RWPE1 (cell line): ENCODE measurements around the gene LRRC51.
"Not testable (repeated sequence)": the region's sequence is repeated elsewhere in the genome, so short reads cannot be mapped to it uniquely, and the experiment has no call there.

Experiments
- CTCF ChIA-PET: fragments of 350-600 bp; sonication (Branson Sonifier 250); formaldehyde crosslinking; extraction: SDS; loops from one replicate; lab custom pipeline; 2021; lab: Yijun Ruan, JAX
- POLR2A ChIA-PET: fragments of 400-600 bp; formaldehyde crosslinking; extraction: SDS; loops from one replicate; lab custom pipeline; 2020; ENCODE audit warnings: antibody characterized with exemption; ENCODE audit not compliant: low non-redundant PET; lab: Yijun Ruan, JAX
- DNase-seq: peaks from one replicate; pipeline ENCODE4 v3.0.0; 2012; ENCODE audit warnings: low spot score
- H3K27ac ChIP-seq: fragments of 450-650 bp; 2 replicates; pipeline ENCODE4 v1.5.1; 2017
- TF ChIP-seq, protein P1 (sequence below): fragments of 450-650 bp; conservative IDR thresholded peaks from 2 replicates; pipeline ENCODE4 v1.5.1; 2017; ENCODE audit warnings: low read depth, mild to moderate bottlenecking

Gene LRRC51

DNA sequence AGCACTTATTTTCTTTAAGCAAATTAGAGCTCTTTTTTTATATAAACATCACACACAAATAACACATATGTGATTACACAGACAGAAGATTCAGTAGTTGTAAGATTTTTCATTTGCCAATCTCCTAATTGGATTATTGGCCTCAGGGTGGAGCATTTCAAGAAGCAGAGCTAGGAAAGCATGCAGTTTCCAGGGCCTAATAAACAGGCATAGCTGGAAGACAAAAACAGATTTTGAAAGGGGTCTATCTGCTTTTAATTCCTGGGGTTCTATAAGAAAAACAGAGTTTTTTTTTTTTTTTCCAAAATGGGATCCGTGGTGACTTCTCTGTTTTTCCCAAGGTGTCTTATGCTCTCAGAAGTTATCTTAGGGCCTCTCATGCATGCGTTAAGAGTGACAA is 47.3 kb downstream of the LRRC51 start:
- no peak for DNase-seq
- CTCF ChIA-PET = interaction anchor here (0.6 to 0.7 kb wide), 2 partner anchors 17 to 201 kb away, joined by 3 to 6 read pairs; no protein-coding TSS in a partner anchor

DNA sequence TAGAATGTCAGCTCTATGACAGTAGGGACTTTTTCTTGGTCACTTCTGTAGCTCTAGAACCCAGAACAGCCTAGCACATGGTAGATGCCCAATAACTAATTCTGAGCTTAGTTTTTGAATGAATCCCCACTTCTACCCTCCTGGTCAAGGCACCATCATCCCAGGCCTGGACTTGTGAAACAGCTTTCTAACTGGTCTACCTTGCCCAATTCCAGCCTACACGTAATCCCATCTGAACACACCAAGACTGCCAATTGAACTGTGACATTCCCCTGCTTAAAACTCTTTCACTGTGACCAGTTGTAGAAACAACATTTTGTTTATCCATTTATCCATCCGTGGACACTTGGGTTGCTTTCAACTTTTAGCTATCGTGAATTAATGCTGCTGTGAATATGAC is 48.7 kb downstream of the LRRC51 start:
- ChIA-PET CTCF (interaction anchor here (1.6 kb wide), 1 partner anchor 14 kb away, joined by 6 read pairs; no protein-coding TSS in a partner anchor), POLR2A (no interaction called here)
- no peak for DNase-seq
- TF ChIP-seq, protein P1, sequence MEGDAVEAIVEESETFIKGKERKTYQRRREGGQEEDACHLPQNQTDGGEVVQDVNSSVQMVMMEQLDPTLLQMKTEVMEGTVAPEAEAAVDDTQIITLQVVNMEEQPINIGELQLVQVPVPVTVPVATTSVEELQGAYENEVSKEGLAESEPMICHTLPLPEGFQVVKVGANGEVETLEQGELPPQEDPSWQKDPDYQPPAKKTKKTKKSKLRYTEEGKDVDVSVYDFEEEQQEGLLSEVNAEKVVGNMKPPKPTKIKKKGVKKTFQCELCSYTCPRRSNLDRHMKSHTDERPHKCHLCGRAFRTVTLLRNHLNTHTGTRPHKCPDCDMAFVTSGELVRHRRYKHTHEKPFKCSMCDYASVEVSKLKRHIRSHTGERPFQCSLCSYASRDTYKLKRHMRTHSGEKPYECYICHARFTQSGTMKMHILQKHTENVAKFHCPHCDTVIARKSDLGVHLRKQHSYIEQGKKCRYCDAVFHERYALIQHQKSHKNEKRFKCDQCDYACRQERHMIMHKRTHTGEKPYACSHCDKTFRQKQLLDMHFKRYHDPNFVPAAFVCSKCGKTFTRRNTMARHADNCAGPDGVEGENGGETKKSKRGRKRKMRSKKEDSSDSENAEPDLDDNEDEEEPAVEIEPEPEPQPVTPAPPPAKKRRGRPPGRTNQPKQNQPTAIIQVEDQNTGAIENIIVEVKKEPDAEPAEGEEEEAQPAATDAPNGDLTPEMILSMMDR = no peak
- no peak overlapping the region for H3K27ac ChIP-seq

More for the DNA sequence above, 47.3 kb downstream of the LRRC51 start:
- TF ChIP-seq, protein P1 = no peak
- POLR2A ChIA-PET = no interaction called here
- H3K27ac ChIP-seq = no peak overlapping the region

DNA sequence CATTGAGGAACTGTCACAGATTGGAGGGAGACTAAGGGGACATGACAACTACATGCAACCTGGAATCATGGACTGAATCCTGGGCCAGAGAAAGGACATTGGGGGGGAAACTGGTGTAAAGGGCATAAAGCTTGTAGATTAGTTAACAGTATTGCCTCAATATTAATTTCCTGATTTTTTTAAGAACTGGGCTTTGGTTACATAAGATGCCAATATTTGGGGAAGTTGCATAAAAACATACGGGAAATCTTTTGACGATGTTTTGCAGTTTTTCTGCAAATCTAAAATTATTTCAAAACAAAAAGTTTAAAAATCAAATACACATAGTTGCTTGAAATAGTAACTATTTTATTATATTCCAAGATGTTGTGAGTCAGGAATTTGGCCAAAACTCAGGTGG is 52.0 kb downstream of the LRRC51 start:
- POLR2A ChIA-PET = no interaction called here
- CTCF ChIA-PET = no interaction called here
- DNase-seq = no peak

DNA sequence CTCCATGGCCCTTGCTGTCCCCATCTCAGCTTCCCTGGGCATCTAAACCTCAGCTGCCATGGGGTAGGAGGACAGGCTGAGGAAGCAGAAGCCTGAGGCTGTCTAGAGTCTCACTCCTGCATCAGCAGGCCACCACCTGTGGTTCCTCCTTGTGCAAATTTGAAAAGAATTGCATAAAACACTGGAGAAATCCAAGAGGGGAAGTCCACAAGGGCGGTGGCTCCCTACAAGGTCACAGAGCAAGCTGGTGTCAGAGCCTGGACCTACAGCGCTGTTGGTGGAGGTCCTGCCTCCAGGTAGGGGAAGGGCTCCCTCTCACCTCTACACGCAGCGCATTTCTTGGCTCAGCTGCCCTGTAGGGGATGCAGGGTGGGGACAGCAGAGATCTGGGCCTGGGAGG is 54.8 kb downstream of the LRRC51 start, which contains the start of gene FOLR3:
Gene FOLR3 (plus strand): TSS at position 253 of the 400 bp plus-strand sequence. CDS start 228 bp downstream, outside the sequence.
- POLR2A ChIA-PET, CTCF ChIA-PET, DNase-seq, H3K27ac ChIP-seq: not testable (repeated sequence)

More for the DNA sequence above, 52.0 kb downstream of the LRRC51 start:
- TF ChIP-seq, protein P1 = no peak
- no peak overlapping the region for H3K27ac ChIP-seq

DNA sequence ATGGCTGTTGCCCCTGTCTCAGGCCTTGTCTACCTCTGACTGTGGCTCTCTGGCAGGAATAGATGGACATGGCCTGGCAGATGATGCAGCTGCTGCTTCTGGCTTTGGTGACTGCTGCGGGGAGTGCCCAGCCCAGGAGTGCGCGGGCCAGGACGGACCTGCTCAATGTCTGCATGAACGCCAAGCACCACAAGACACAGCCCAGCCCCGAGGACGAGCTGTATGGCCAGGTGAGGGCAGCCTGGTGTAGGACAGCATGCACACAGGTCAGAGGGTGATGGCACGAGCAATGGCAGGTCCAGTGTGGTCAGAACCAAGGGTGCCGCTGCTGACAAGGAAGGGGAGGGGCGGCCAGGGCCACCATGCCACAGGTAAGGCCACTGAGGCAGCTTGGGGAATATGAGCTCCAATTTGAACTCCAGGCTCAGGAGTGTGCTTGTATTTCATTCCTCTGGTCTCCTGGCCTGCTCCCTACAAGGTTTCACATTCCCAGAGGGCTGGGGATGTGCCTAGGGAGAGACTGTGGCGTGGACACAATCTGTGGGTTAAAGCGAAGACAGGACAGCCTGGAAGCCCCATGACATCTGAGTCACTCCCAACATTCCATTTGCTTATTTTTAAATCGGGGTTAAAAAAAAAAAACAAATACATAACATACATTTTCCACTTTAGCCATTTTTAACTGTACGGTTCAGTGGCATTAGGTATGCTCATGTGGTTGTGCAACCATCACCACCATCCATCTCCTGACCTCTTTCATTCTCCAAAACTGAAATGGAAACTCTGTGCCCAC is 55.4 kb downstream of the LRRC51 start:
- TF ChIP-seq, protein P1 = no peak
- ChIA-PET CTCF (no interaction called here), POLR2A (no interaction called here)
- DNase-seq = no peak
- H3K27ac ChIP-seq = no peak overlapping the region; the same call in 1 of the 2 replicates

DNA sequence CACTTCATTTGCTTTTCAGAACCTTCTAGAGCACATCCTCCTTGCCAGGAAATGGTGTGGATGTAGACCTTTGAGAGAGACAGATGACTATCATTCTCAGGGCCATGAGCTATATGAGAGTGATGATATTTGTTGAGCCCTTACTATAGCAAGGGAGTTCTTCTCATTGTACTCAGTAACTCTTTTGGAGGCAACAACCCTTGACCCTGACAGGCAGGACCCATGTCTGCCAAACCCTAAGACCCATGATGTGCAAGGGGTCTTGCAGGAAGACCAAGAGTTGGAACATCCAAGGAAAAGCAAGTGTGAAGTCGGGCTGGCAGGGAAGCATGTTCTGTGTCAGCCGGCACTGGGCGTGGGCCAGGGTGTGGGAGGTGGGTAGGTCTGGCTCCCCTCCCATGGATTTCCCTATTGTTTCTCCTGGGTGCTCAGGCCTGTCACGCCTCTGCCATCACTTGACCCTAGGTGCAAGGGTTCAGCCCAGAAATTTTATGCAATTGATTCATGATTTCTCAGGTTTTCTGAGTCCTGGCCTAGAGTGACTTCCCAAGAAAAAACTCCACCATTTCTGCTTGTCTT is 56.1 kb downstream of the LRRC51 start:
- DNase-seq = no peak
- peak overlapping the region; percentile 55 for H3K27ac ChIP-seq
- ChIA-PET CTCF (no interaction called here), POLR2A (no interaction called here)
- TF ChIP-seq, protein P1 = no peak
